DOHH2 (cell line): ENCODE results near the gene WNT3A.

Source experiments
- H3F3A ChIP-seq: fragments of 200-600 bp; sonication (generic), shearing (Covaris generic); 2 replicates; pipeline ENCODE4 v1.6.0; 2016; ENCODE audit warnings: antibody characterized with exemption, mild to moderate bottlenecking; ENCODE audit not compliant: control insufficient read depth, insufficient read depth
- H3K27ac ChIP-seq: fragments of 200-600 bp; sonication (generic); 2 replicates; pipeline ENCODE4 v1.5.1; 2014; ENCODE audit warnings: low read depth, mild to moderate bottlenecking, low read length, moderate library complexity
- H3K27me3 ChIP-seq: fragments of 200-600 bp; sonication (generic); 2 replicates; pipeline ENCODE4 v1.6.1; 2014; ENCODE audit warnings: mild to moderate bottlenecking, low read length, mixed read lengths; ENCODE audit not compliant: control insufficient read depth
- H3K36me3 ChIP-seq: fragments of 200-600 bp; sonication (generic); 2 replicates; pipeline ENCODE4 v1.6.1; 2014; ENCODE audit warnings: mild to moderate bottlenecking, low read length, moderate library complexity, mixed read lengths; ENCODE audit not compliant: control insufficient read depth
- H3K4me1 ChIP-seq: fragments of 200-600 bp; sonication (generic); 2 replicates; pipeline ENCODE4 v1.6.1; 2014; ENCODE audit warnings: mild to moderate bottlenecking, low read length, mixed read lengths; ENCODE audit not compliant: control insufficient read depth
- H3K4me2 ChIP-seq: fragments of 200-600 bp; sonication (generic); 2 replicates; pipeline ENCODE4 v1.6.0; 2014; ENCODE audit warnings: mild to moderate bottlenecking, low read length, moderate library complexity
- H3K4me3 ChIP-seq: fragments of 200-600 bp; sonication (generic); 2 replicates; pipeline ENCODE4 v1.5.1; 2014; ENCODE audit warnings: mild to moderate bottlenecking, low read length, mixed read lengths
- H3K79me2 ChIP-seq: fragments of 200-600 bp; sonication (generic); 2 replicates; pipeline ENCODE4 v1.6.1; 2014; ENCODE audit warnings: mild to moderate bottlenecking, low read length, mixed read lengths; ENCODE audit not compliant: control insufficient read depth
- H3K9me2 ChIP-seq: fragments of 200-600 bp; sonication (generic); replicated peaks from 2 replicates; pipeline ENCODE4 v1.6.1; 2014; ENCODE audit warnings: mild to moderate bottlenecking, low read length, mixed read lengths; ENCODE audit not compliant: control insufficient read depth
- H3K9me3 ChIP-seq: fragments of 200-600 bp; sonication (generic); 2 replicates; pipeline ENCODE4 v1.6.1; 2014; ENCODE audit warnings: antibody characterized with exemption, low read length, mixed read lengths; ENCODE audit not compliant: control insufficient read depth, insufficient read depth
- H4K20me1 ChIP-seq: fragments of 200-600 bp; sonication (generic); 2 replicates; pipeline ENCODE4 v1.6.0; 2014; ENCODE audit warnings: low read depth, mild to moderate bottlenecking, antibody characterized with exemption, low read length, moderate library complexity; ENCODE audit not compliant: control insufficient read depth, insufficient read depth
- EZH2phosphoT487 ChIP-seq: fragments of 200-600 bp; sonication (generic); IDR thresholded peaks from 2 replicates; pipeline ENCODE4 v1.6.1; 2017; ENCODE audit warnings: borderline replicate concordance, mild to moderate bottlenecking, antibody characterized with exemption, low read length, moderate library complexity, mixed read lengths
- TF ChIP-seq, protein P1 (sequence below): fragments of 200-600 bp; sonication (generic); IDR thresholded peaks from one replicate; pipeline ENCODE4 v1.5.1; 2014; ENCODE audit warnings: antibody characterized with exemption, mild to moderate bottlenecking, low read depth, low read length; ENCODE audit not compliant: poor library complexity, severe bottlenecking

Gene WNT3A

DNA sequence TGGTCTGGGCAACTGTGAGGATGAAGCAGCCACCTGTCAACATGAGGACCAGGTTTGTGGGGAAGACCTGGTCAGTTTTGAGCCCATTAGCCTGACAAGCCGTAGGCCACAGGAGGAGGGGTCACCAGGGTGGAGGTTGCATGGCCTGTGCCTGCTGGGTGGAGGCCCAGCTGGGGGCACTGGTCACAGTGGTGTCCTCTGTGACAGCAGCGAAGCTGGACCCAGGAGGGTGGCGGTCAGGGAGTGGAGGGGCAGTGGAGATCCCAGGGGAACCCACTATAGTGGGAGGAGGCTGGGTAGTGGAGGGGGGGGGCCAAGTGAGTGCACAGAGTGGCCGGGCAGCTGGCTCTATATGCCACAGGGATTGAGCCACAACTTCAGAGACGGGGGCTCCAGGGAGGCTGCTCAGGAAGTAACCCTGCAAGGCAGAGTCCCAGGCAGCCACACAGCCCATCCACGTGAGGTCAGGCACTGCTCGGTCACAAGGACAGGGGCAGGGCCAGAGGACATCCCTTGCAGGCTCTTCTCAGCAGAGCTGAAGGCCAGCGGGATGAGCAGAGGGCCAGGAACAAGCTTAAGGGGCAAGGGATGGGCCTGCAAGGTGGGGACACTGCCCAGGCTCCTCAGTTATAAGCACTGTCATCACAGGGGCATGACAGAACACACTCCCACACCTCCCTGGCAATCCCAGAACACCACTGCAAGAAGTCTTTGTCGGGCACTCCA is 98.6 kb downstream of the WNT3A start:
- Histone ChIP-seq H3K4me1 (peaks cover 41% of the 10 kb centered on the region), H3K4me3 (no peak overlapping the region), H3K4me2 (no peak overlapping the region), H3F3A (peaks cover 17% of the 10 kb centered on the region), H3K36me3 (peaks cover 36% of the 10 kb centered on the region), H3K9me2 (no peaks in the 10 kb centered on the region), H3K27me3 (no peaks in the 10 kb centered on the region), H3K79me2 (peaks cover 45% of the 10 kb centered on the region), H3K9me3 (no peaks in the 10 kb centered on the region), H3K27ac (no peak overlapping the region), H4K20me1 (no peaks in the 10 kb centered on the region; the same call in 1 of the 2 replicates)
- TF ChIP-seq, protein P1, sequence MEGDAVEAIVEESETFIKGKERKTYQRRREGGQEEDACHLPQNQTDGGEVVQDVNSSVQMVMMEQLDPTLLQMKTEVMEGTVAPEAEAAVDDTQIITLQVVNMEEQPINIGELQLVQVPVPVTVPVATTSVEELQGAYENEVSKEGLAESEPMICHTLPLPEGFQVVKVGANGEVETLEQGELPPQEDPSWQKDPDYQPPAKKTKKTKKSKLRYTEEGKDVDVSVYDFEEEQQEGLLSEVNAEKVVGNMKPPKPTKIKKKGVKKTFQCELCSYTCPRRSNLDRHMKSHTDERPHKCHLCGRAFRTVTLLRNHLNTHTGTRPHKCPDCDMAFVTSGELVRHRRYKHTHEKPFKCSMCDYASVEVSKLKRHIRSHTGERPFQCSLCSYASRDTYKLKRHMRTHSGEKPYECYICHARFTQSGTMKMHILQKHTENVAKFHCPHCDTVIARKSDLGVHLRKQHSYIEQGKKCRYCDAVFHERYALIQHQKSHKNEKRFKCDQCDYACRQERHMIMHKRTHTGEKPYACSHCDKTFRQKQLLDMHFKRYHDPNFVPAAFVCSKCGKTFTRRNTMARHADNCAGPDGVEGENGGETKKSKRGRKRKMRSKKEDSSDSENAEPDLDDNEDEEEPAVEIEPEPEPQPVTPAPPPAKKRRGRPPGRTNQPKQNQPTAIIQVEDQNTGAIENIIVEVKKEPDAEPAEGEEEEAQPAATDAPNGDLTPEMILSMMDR, result no peak
- no peak for TF ChIP-seq EZH2phosphoT487

GRCh38 chr1:228105996-228106799 is 99.4 kb downstream of the WNT3A start:
- H3K79me2 ChIP-seq, result peaks cover 45% of the 10 kb centered on the region
- no peak for TF ChIP-seq EZH2phosphoT487
- TF ChIP-seq, protein P1, result no peak
- peaks cover 37% of the 10 kb centered on the region for H3K4me1 ChIP-seq
- H4K20me1 ChIP-seq, result no peaks in the 10 kb centered on the region; the same call in 1 of the 2 replicates
- H3K36me3 ChIP-seq, result peaks cover 30% of the 10 kb centered on the region
- no peak overlapping the region for H3K4me3 ChIP-seq
- no peaks in the 10 kb centered on the region for H3K9me2 ChIP-seq
- no peak overlapping the region for H3K4me2 ChIP-seq
- H3K9me3 ChIP-seq, result no peaks in the 10 kb centered on the region
- no peak overlapping the region for H3K27ac ChIP-seq
- peaks cover 12% of the 10 kb centered on the region for H3F3A ChIP-seq
- no peaks in the 10 kb centered on the region for H3K27me3 ChIP-seq

- Histone ChIP-seq H3K4me2 (no peak overlapping the region), H3K27me3 (no peaks in the 10 kb centered on the region), H3K9me3 (no peaks in the 10 kb centered on the region), H3K4me1 (peaks cover 32% of the 10 kb centered on the region), H4K20me1 (no peaks in the 10 kb centered on the region), H3K36me3 (peaks cover 25% of the 10 kb centered on the region), H3K9me2 (no peaks in the 10 kb centered on the region), H3K27ac (no peak overlapping the region), H3F3A (peaks cover 7% of the 10 kb centered on the region; the same call in 1 of the 2 replicates), H3K4me3 (no peak overlapping the region), H3K79me2 (peaks cover 40% of the 10 kb centered on the region)
- TF ChIP-seq, protein P1, result no peak
- TF ChIP-seq EZH2phosphoT487, result no peak
Observed at GRCh38 chr1:228106800-228107054, 99.9 kb downstream of the WNT3A start.
